GM23248 (cell line): Measurements from ENCODE around the gene FOXK1. TPM values are rescaled to one million over a fixed set of nuclear protein-coding genes. Genes with fewer than 3 reads are reported as not detected.

ENCODE experiments used
- DNase-seq: peaks from one replicate; pipeline ENCODE4 v3.0.0-alpha.2; 2015
- H2AFZ ChIP-seq: fragments of 200-600 bp; sonication (generic); 2 replicates; pipeline ENCODE4 v1.6.1; 2016; ENCODE audit warnings: antibody characterized with exemption
- H3F3A ChIP-seq: fragments of 200-600 bp; sonication (generic); 2 replicates; pipeline ENCODE4 v1.6.1; 2016; ENCODE audit warnings: mild to moderate bottlenecking, antibody characterized with exemption, mixed run types; ENCODE audit not compliant: insufficient read depth
- H3K27ac ChIP-seq: fragments of 200-600 bp; sonication (generic); 2 replicates; pipeline ENCODE4 v1.5.1; 2016; ENCODE audit warnings: mild to moderate bottlenecking
- H3K27me3 ChIP-seq: fragments of 200-600 bp; sonication (generic); replicated peaks from 2 replicates; pipeline ENCODE4 v1.6.1; 2016; ENCODE audit warnings: mild to moderate bottlenecking; ENCODE audit not compliant: insufficient read depth
- H3K36me3 ChIP-seq: fragments of 200-600 bp; sonication (generic); 2 replicates; pipeline ENCODE4 v1.6.1; 2016; ENCODE audit warnings: low read depth, mild to moderate bottlenecking
- H3K4me1 ChIP-seq: fragments of 200-600 bp; sonication (generic); 2 replicates; pipeline ENCODE4 v1.6.1; 2016; ENCODE audit warnings: mild to moderate bottlenecking; ENCODE audit not compliant: insufficient read depth
- H3K4me2 ChIP-seq: fragments of 200-600 bp; sonication (generic); one replicate; pipeline ENCODE4 v1.6.1; 2016; ENCODE audit warnings: mild to moderate bottlenecking; ENCODE audit not compliant: unreplicated experiment
- H3K4me3 ChIP-seq: fragments of 200-600 bp; sonication (generic); 2 replicates; pipeline ENCODE4 v1.5.1; 2016; ENCODE audit warnings: mild to moderate bottlenecking
- H3K79me2 ChIP-seq: fragments of 200-600 bp; sonication (generic); 2 replicates; pipeline ENCODE4 v1.6.1; 2016; ENCODE audit warnings: mild to moderate bottlenecking; ENCODE audit not compliant: insufficient read depth
- H3K9ac ChIP-seq: fragments of 200-600 bp; sonication (generic); 2 replicates; pipeline ENCODE4 v1.6.1; 2016; ENCODE audit warnings: mild to moderate bottlenecking
- H3K9me2 ChIP-seq: fragments of 200-600 bp; sonication (generic); 2 replicates; pipeline ENCODE4 v1.6.1; 2016; ENCODE audit warnings: mixed run types, mild to moderate bottlenecking, moderate library complexity; ENCODE audit not compliant: insufficient read depth
- H3K9me3 ChIP-seq: fragments of 200-600 bp; sonication (generic); one replicate; pipeline ENCODE4 v1.6.1; 2017; ENCODE audit warnings: low read depth
- H4K20me1 ChIP-seq: fragments of 200-600 bp; sonication (generic); 2 replicates; pipeline ENCODE4 v1.6.0; 2016; ENCODE audit not compliant: insufficient read depth
- EZH2 ChIP-seq: fragments of 200-600 bp; sonication (generic); IDR thresholded peaks from 2 replicates; pipeline ENCODE4 v1.6.1; 2018; ENCODE audit warnings: antibody characterized with exemption, mild to moderate bottlenecking; ENCODE audit not compliant: insufficient read depth, poor library complexity, severe bottlenecking
- EZH2phosphoT487 ChIP-seq: fragments of 200-600 bp; sonication (generic); IDR thresholded peaks from 2 replicates; pipeline ENCODE4 v1.6.1; 2018; ENCODE audit warnings: antibody characterized with exemption, moderate library complexity, mild to moderate bottlenecking, low read depth; ENCODE audit not compliant: insufficient read depth
- WGBS, 2 experiments: methylation state at CpG; one replicate each; pipeline ENCODE4 v1.1.6; 2015 to 2017; ENCODE audit warnings: low lambda C conversion rate in 2 of 2, low coverage in 1 of 2; ENCODE audit errors: missing lambda C conversion rate in 2 of 2; 5-methylcytosine and 5-hydroxymethylcytosine counted together
- in situ Hi-C: fragments of 300-500 bp; cut with MboI; formaldehyde crosslinking; loops from 2 replicates; pipeline ENCODE4 v1.15.0; 2020
- polyA plus RNA-seq: library from polyadenylated mRNA; unstranded; fragments of >200 nt; fragmentation: Nextera tagmentation; extraction: Ambion mirVana; gene quantifications from 2 replicates; pipeline ENCODE4 v1.2.1, GENCODE V29; 2016
- total RNA-seq: library from RNA; depleted of rRNA; stranded (reverse); fragments of >200 nt; shearing (Covaris generic); gene quantifications from 2 replicates; pipeline ENCODE4 v1.2.3, GENCODE V29; 2014

FOXK1 gene
- total and polyA plus RNA-seq, 2 experiments from 2014 or later = 8.5 to 16.4 TPM

- no peak for DNase-seq
- Histone ChIP-seq H3K4me1 (peaks cover 31% of the 10 kb centered on the region), H3K9ac (no peak overlapping the region), H3K4me3 (no peak overlapping the region), H3K9me2 (no peaks in the 10 kb centered on the region), H3K27ac (no peak overlapping the region), H3K36me3 (no peaks in the 10 kb centered on the region), H4K20me1 (no peaks in the 10 kb centered on the region), H2AFZ (no peak overlapping the region), H3K9me3 (no peaks in the 10 kb centered on the region), H3K27me3 (no peaks in the 10 kb centered on the region), H3K4me2 (no peak overlapping the region), H3F3A (peaks cover 25% of the 10 kb centered on the region), H3K79me2 (peaks cover 94% of the 10 kb centered on the region)
- in situ Hi-C loops = no loop called here
- TF ChIP-seq EZH2 (no peak), EZH2phosphoT487 (no peak)
- 92 to 97% methylated on average over 10 of the region's 10 CpGs for WGBS, 2 experiments
Measured at GRCh38 chr7:4698707-4699275, 16.7 kb downstream of the FOXK1 start.

- Histone ChIP-seq H2AFZ (no peak overlapping the region), H3K79me2 (peaks cover 97% of the 10 kb centered on the region), H4K20me1 (no peaks in the 10 kb centered on the region), H3K4me1 (peaks cover 21% of the 10 kb centered on the region), H3K36me3 (no peaks in the 10 kb centered on the region), H3K9me3 (no peaks in the 10 kb centered on the region), H3K27ac (0 out of 2 replicates have a peak overlapping the region, but pooled peaks have one; percentile 76), H3K4me3 (no peak overlapping the region), H3K9ac (no peak overlapping the region), H3K9me2 (no peaks in the 10 kb centered on the region), H3K4me2 (no peak overlapping the region), H3K27me3 (no peaks in the 10 kb centered on the region), H3F3A (peaks cover 14% of the 10 kb centered on the region)
- in situ Hi-C loops = no loop called here
- TF ChIP-seq EZH2phosphoT487 = no peak
- no peak for TF ChIP-seq EZH2
- 86 to 87% methylated on average over 10 of the region's 10 CpGs for WGBS, 2 experiments
- no peak for DNase-seq
Measured at GRCh38 chr7:4699841-4700240, 17.7 kb downstream of the FOXK1 start.

- Histone ChIP-seq H3K4me2 (peak overlapping the region; percentile 25), H3K79me2 (peaks cover 100% of the 10 kb centered on the region), H4K20me1 (no peaks in the 10 kb centered on the region), H3K27me3 (no peaks in the 10 kb centered on the region), H3K36me3 (no peaks in the 10 kb centered on the region), H3K4me3 (no peak overlapping the region), H3K9ac (peak overlapping the region; percentile 61), H2AFZ (no peak overlapping the region), H3K9me2 (no peaks in the 10 kb centered on the region), H3K9me3 (no peaks in the 10 kb centered on the region), H3K27ac (peak overlapping the region; percentile 76), H3K4me1 (peaks cover 14% of the 10 kb centered on the region), H3F3A (peaks cover 6% of the 10 kb centered on the region)
- 64% methylated on average over 14 of the region's 14 CpGs for whole genome bisulfite sequencing, 2 experiments
- in situ Hi-C loops = no loop called here
- TF ChIP-seq EZH2 (no peak), EZH2phosphoT487 (no peak)
- DNase-seq = peak; percentile 96
Measured at GRCh38 chr7:4700577-4701235, 18.6 kb downstream of the FOXK1 start.

GRCh38 chr7:4702961-4703512 lies 20.9 kb downstream of the FOXK1 start:
- H3K9ac ChIP-seq = peak overlapping the region; percentile 63
- TF ChIP-seq EZH2 (no peak), EZH2phosphoT487 (no peak)
- no peak overlapping the region for H2AFZ ChIP-seq
- no peaks in the 10 kb centered on the region for H3K27me3 ChIP-seq
- DNase-seq = peak; percentile 56
- peaks cover 100% of the 10 kb centered on the region for H3K79me2 ChIP-seq
- no peaks in the 10 kb centered on the region for H3K36me3 ChIP-seq
- H3K4me3 ChIP-seq = no peak overlapping the region
- peak overlapping the region; percentile 41 for H3K4me2 ChIP-seq
- H3K4me1 ChIP-seq = peaks cover 34% of the 10 kb centered on the region
- no peaks in the 10 kb centered on the region for H3K9me3 ChIP-seq
- H3K9me2 ChIP-seq = no peaks in the 10 kb centered on the region
- WGBS, 2 experiments = 17 to 22% methylated on average over 17 to 20 of the region's 20 CpGs
- peak overlapping the region; percentile 34; the same call in 1 of the 2 replicates for H3K27ac ChIP-seq
- peaks cover 5% of the 10 kb centered on the region; the same call in 1 of the 2 replicates for H3F3A ChIP-seq
- no peaks in the 10 kb centered on the region for H4K20me1 ChIP-seq
- in situ Hi-C loops = no loop called here
